Neural cell (in vitro differentiated cells): Measurements from ENCODE around the gene MT4.

Experiments
- EP300 ChIP-seq: fragments of 450-650 bp; conservative IDR thresholded peaks from 2 replicates; pipeline ENCODE4 v1.6.1; 2014; ENCODE audit warnings: antibody characterized with exemption, mild to moderate bottlenecking, moderate library complexity; ENCODE audit not compliant: poor library complexity, severe bottlenecking
- POLR2AphosphoS5 ChIP-seq: IDR thresholded peaks from 2 replicates; pipeline ENCODE4 v1.6.1; 2012
- TF ChIP-seq, protein P1 (sequence below): fragments of 450-650 bp; IDR thresholded peaks from 2 replicates; pipeline ENCODE4 v1.5.1; 2014; ENCODE audit warnings: antibody characterized with exemption, mild to moderate bottlenecking, moderate library complexity; ENCODE audit not compliant: poor library complexity, severe bottlenecking

DNA sequence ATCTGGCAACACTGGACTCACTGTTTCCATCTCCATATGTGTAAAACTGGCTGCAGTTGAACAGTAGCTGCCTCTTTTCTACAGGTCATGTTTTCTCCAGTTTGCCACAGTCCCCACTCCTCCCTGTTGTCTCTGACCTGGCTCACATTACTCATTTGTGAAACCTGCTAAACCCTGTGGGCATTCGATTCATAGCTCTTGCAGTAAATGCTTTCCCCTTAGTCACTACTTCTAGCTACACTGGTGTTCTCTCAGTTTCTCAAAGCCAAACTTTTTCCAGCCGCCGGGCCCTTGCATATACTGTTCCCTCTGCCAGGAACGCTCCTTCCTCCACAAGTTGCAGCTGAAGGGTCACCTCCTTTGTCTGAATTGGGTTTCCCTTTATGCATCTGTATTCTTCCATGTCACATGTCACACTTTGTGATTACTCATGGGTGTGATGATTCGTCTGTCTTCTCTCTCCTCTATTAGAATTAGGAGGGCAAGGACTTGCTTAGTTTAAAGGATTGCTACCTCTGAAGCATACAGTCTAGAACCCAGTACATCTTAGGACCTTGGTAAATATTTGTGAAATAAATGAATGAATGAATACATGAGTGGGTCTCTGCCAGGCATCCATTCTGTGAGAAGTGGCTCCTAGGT, 15.0 kb upstream of the MT4 start:
- TF ChIP-seq, protein P1, sequence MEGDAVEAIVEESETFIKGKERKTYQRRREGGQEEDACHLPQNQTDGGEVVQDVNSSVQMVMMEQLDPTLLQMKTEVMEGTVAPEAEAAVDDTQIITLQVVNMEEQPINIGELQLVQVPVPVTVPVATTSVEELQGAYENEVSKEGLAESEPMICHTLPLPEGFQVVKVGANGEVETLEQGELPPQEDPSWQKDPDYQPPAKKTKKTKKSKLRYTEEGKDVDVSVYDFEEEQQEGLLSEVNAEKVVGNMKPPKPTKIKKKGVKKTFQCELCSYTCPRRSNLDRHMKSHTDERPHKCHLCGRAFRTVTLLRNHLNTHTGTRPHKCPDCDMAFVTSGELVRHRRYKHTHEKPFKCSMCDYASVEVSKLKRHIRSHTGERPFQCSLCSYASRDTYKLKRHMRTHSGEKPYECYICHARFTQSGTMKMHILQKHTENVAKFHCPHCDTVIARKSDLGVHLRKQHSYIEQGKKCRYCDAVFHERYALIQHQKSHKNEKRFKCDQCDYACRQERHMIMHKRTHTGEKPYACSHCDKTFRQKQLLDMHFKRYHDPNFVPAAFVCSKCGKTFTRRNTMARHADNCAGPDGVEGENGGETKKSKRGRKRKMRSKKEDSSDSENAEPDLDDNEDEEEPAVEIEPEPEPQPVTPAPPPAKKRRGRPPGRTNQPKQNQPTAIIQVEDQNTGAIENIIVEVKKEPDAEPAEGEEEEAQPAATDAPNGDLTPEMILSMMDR, result no peak
- no peak for TF ChIP-seq EP300
- TF ChIP-seq POLR2AphosphoS5, result no peak
